H1 (cell line): ENCODE results near the gene SYT2. TPM values are rescaled to one million over a fixed set of nuclear protein-coding genes. Genes with fewer than 3 reads are reported as not detected.

Experiments
- CTCF ChIA-PET: fragments of 300-600 bp; sonication (Branson Sonifier 250); formaldehyde crosslinking; loops from one replicate; lab custom pipeline; 2021; ENCODE audit not compliant: partially characterized antibody; lab: Charles Lee
- POLR2A ChIA-PET: fragments of 300-600 bp; sonication (Branson Sonifier 250); formaldehyde crosslinking; loops from one replicate; lab custom pipeline; 2021; ENCODE audit warnings: inconsistent platforms; ENCODE audit not compliant: partially characterized antibody; lab: Charles Lee
- DNase-seq, 2 experiments: peaks; one replicate each; pipeline versions ENCODE4 v3.0.0 to v3.0.0-alpha.2; 2010 to 2022; ENCODE audit warnings: low spot score in 2 of 2, low read depth in 1 of 2, mixed read lengths in 1 of 2
- FAIRE-seq: peaks from 2 replicates; lab custom pipeline; 2011; peaks lifted over from hg19 to GRCh38; lab: Jason Lieb, UNC
- H2AFZ ChIP-seq: 2 replicates; pipeline ENCODE4 v1.8.1; 2012; ENCODE audit warnings: low read length, inconsistent platforms
- H2AK5ac ChIP-seq: 2 replicates; pipeline ENCODE4 v1.6.1; 2013; ENCODE audit warnings: low read depth, low read length
- H2BK120ac ChIP-seq: replicated peaks from 2 replicates; pipeline ENCODE3; 2013; ENCODE audit warnings: low read depth, low read length, inconsistent platforms
- H2BK12ac ChIP-seq: 2 replicates; pipeline ENCODE4 v1.6.1; 2013; ENCODE audit warnings: low read depth, low read length
- H2BK15ac ChIP-seq: 2 replicates; pipeline ENCODE4 v1.6.1; 2013; ENCODE audit warnings: low read length
- H2BK20ac ChIP-seq: 2 replicates; pipeline ENCODE4 v1.6.1; 2013; ENCODE audit warnings: low read length
- H2BK5ac ChIP-seq: 2 replicates; pipeline ENCODE4 v1.6.1; 2013; ENCODE audit warnings: low read depth, low read length
- H3K14ac ChIP-seq: 2 replicates; pipeline ENCODE4 v1.6.1; 2013; ENCODE audit warnings: inconsistent platforms; ENCODE audit not compliant: insufficient read length
- H3K18ac ChIP-seq: 2 replicates; pipeline ENCODE4 v1.6.1; 2013; ENCODE audit warnings: low read length; ENCODE audit errors: extremely low read depth
- H3K23ac ChIP-seq: 2 replicates; pipeline ENCODE4 v1.6.1; 2013; ENCODE audit warnings: inconsistent platforms; ENCODE audit not compliant: insufficient read length
- H3K23me2 ChIP-seq: 2 replicates; pipeline ENCODE4 v1.6.1; 2013; ENCODE audit warnings: low read depth, low read length
- H3K27ac ChIP-seq: 2 replicates; pipeline ENCODE4 v1.6.1; 2011; ENCODE audit warnings: low read depth, low read length, inconsistent platforms
- H3K27me3 ChIP-seq, 4 experiments: replicated peaks in 1 of 4; 1 replicate in 1 of 4; 2 replicates in 3 of 4; pipeline versions ENCODE4 v1.6.1 to v1.8.1; 2011 to 2013; ENCODE audit warnings: low read length in 3 of 4, mild to moderate bottlenecking in 3 of 4, inconsistent platforms in 2 of 4, mixed read lengths in 2 of 4, moderate library complexity in 1 of 4; ENCODE audit not compliant: control insufficient read depth in 3 of 4, insufficient read depth in 3 of 4; ENCODE audit errors: extremely low read depth in 1 of 4
- H3K36me3 ChIP-seq, 4 experiments: 2 replicates each; pipeline versions ENCODE4 v1.6.1 to v1.8.1; 2011 to 2013; ENCODE audit warnings: mild to moderate bottlenecking in 4 of 4, low read length in 3 of 4, moderate library complexity in 2 of 4, control low read depth in 1 of 4, inconsistent platforms in 1 of 4; ENCODE audit not compliant: insufficient read depth in 4 of 4, control insufficient read depth in 2 of 4
- H3K4ac ChIP-seq: replicated peaks from 2 replicates; pipeline ENCODE3; 2013; ENCODE audit warnings: low read length, low read depth, mixed read lengths, inconsistent platforms; ENCODE audit not compliant: insufficient read length
- H3K4me1 ChIP-seq, 4 experiments: replicated peaks in 1 of 4; 1 replicate in 1 of 4; 2 replicates in 3 of 4; pipeline versions ENCODE4 v1.6.1 to v1.8.1; 2011 to 2013; ENCODE audit warnings: low read length in 3 of 4, inconsistent platforms in 2 of 4, mixed read lengths in 1 of 4; ENCODE audit not compliant: insufficient read depth in 4 of 4, control insufficient read depth in 3 of 4
- H3K4me2 ChIP-seq, 2 experiments: 2 replicates each; pipeline versions ENCODE4 v1.6.1 to v1.8.1; 2011 to 2013; ENCODE audit warnings: low read depth in 2 of 2, low read length in 2 of 2, control low read depth in 1 of 2, inconsistent platforms in 1 of 2, mild to moderate bottlenecking in 1 of 2; ENCODE audit not compliant: insufficient read depth in 1 of 2
- H3K4me3 ChIP-seq, 4 experiments: fragments of 200-600, 300-600 bp in 1 of 4; sonication (generic), shearing (Covaris generic), sonication (Bioruptor Twin) in 1 of 4; 2 replicates each; pipeline versions ENCODE4 v1.5.1 to v1.8.1; 2011 to 2016; ENCODE audit warnings: low read length in 4 of 4, low read depth in 3 of 4, control low read depth in 2 of 4, inconsistent platforms in 2 of 4, mild to moderate bottlenecking in 2 of 4, mixed read lengths in 1 of 4, moderate library complexity in 1 of 4; ENCODE audit not compliant: insufficient read depth in 2 of 4; ENCODE audit errors: extremely low read depth in 1 of 4
- H3K56ac ChIP-seq: replicated peaks from 2 replicates; pipeline ENCODE3; 2013; ENCODE audit warnings: low read depth, mild to moderate bottlenecking, mixed read lengths, low read length, inconsistent platforms; ENCODE audit not compliant: insufficient read length
- H3K79me1 ChIP-seq: 2 replicates; pipeline ENCODE4 v1.6.1; 2013; ENCODE audit warnings: low read depth, low read length, control low read depth
- H3K79me2 ChIP-seq, 2 experiments: 2 replicates each; pipeline versions ENCODE4 v1.6.1 to v1.8.1; 2012 to 2013; ENCODE audit warnings: low read length in 2 of 2, mild to moderate bottlenecking in 2 of 2, inconsistent platforms in 1 of 2; ENCODE audit not compliant: insufficient read depth in 2 of 2, control insufficient read depth in 1 of 2
- H3K9ac ChIP-seq, 4 experiments: replicated peaks in 1 of 4; 1 replicate in 1 of 4; 2 replicates in 3 of 4; pipeline versions ENCODE4 v1.6.1 to v1.8.1; 2011 to 2013; ENCODE audit warnings: low read depth in 3 of 4, low read length in 3 of 4, control low read depth in 2 of 4, mild to moderate bottlenecking in 2 of 4, moderate library complexity in 2 of 4, inconsistent platforms in 1 of 4; ENCODE audit errors: extremely low read depth in 1 of 4
- H3K9me3 ChIP-seq, 2 experiments: 2 replicates each; pipeline versions ENCODE4 v1.6.1 to v1.8.1; 2012 to 2013; ENCODE audit warnings: mild to moderate bottlenecking in 2 of 2, moderate library complexity in 2 of 2, control low read depth in 1 of 2, inconsistent platforms in 1 of 2, low read depth in 1 of 2, low read length in 1 of 2, mixed read lengths in 1 of 2; ENCODE audit not compliant: insufficient read depth in 2 of 2
- H4K20me1 ChIP-seq, 2 experiments: replicated peaks in 1 of 2; 2 replicates each; pipeline versions ENCODE3 to v1.8.1; 2011 to 2013; ENCODE audit warnings: inconsistent platforms in 2 of 2, low read length in 2 of 2, mild to moderate bottlenecking in 1 of 2; ENCODE audit not compliant: insufficient read depth in 2 of 2, control insufficient read depth in 1 of 2
- H4K5ac ChIP-seq: 2 replicates; pipeline ENCODE4 v1.6.1; 2013; ENCODE audit warnings: low read length, low read depth, mixed read lengths, inconsistent platforms; ENCODE audit not compliant: insufficient read length
- H4K8ac ChIP-seq: 2 replicates; pipeline ENCODE4 v1.8.0; 2013; ENCODE audit warnings: mild to moderate bottlenecking, moderate library complexity, low read length, inconsistent platforms; ENCODE audit not compliant: insufficient read depth; ENCODE audit errors: extremely low read depth
- H4K91ac ChIP-seq: replicated peaks from 2 replicates; pipeline ENCODE3; 2013; ENCODE audit warnings: low read length, mixed read lengths, inconsistent platforms; ENCODE audit not compliant: insufficient read length
- ATF3 ChIP-seq: IDR thresholded peaks from 2 replicates; pipeline ENCODE4 v1.6.1; 2011; ENCODE audit warnings: low read depth, mild to moderate bottlenecking, low read length; ENCODE audit not compliant: insufficient read depth
- BACH1 ChIP-seq: IDR thresholded peaks from 2 replicates; pipeline ENCODE4 v1.6.1; 2012; ENCODE audit warnings: low read length, improper control_type of control experiment
- EGR1 ChIP-seq: IDR thresholded peaks from 2 replicates; pipeline ENCODE4 v1.6.1; 2011; ENCODE audit warnings: low read depth, low read length, borderline replicate concordance
- EZH2 ChIP-seq: fragments of 200-600 bp; sonication (generic); IDR thresholded peaks from 2 replicates; pipeline ENCODE4 v1.7.1; 2012; ENCODE audit warnings: low read depth, mild to moderate bottlenecking, moderate library complexity, low read length, inconsistent platforms; ENCODE audit not compliant: severe bottlenecking
- GABPA ChIP-seq: IDR thresholded peaks from 2 replicates; pipeline ENCODE4 v1.6.1; 2011; ENCODE audit warnings: mild to moderate bottlenecking, low read length, moderate library complexity, borderline replicate concordance; ENCODE audit not compliant: insufficient read depth
- HDAC6 ChIP-seq: IDR thresholded peaks from one replicate; pipeline ENCODE4 v1.7.1; 2012; ENCODE audit warnings: low read depth, mild to moderate bottlenecking, inconsistent platforms, low read length, moderate library complexity
- NANOG ChIP-seq: IDR thresholded peaks from 2 replicates; pipeline ENCODE4 v1.6.1; 2011; ENCODE audit warnings: low read length, low read depth, mild to moderate bottlenecking, inconsistent platforms; ENCODE audit not compliant: insufficient read depth, poor library complexity, severe bottlenecking
- RNF2 ChIP-seq: fragments of 200-900, 300-1000 bp; sonication (generic); IDR thresholded peaks from 2 replicates; pipeline ENCODE4 v1.7.1; 2016; ENCODE audit warnings: borderline replicate concordance, low read depth, mild to moderate bottlenecking, antibody characterized with exemption, low read length; ENCODE audit not compliant: poor library complexity, severe bottlenecking; ENCODE audit errors: missing control alignments
- RXRA ChIP-seq: IDR thresholded peaks from 2 replicates; pipeline ENCODE4 v1.6.1; 2011; ENCODE audit warnings: low read depth, mild to moderate bottlenecking, low read length, moderate library complexity; ENCODE audit not compliant: insufficient read depth
- SAP30 ChIP-seq: fragments of 300-600 bp; sonication (generic); IDR thresholded peaks from 2 replicates; pipeline ENCODE4 v1.7.1; 2012; ENCODE audit warnings: low read length, moderate library complexity, mild to moderate bottlenecking, inconsistent platforms; ENCODE audit not compliant: insufficient read depth, insufficient replicate concordance
- TCF12 ChIP-seq: IDR thresholded peaks from 2 replicates; pipeline ENCODE4 v1.6.1; 2011; ENCODE audit warnings: low read depth, mild to moderate bottlenecking, low read length
- WGBS, 2 experiments: shearing (Covaris generic) in 1 of 2; methylation state at CpG; one replicate each; pipeline versions ENCODE4 v1.1.6 to v1.1.7; 2013 to 2015; ENCODE audit warnings: low lambda C conversion rate in 2 of 2, mixed read lengths in 2 of 2, inconsistent platforms in 1 of 2, low coverage in 1 of 2, missing lambda C conversion rate in 1 of 2; ENCODE audit not compliant: insufficient replicate concordance in 2 of 2, insufficient coverage in 1 of 2, insufficient read length in 1 of 2; ENCODE audit errors: extremely low coverage in 1 of 2, missing lambda C conversion rate in 1 of 2; 5-methylcytosine and 5-hydroxymethylcytosine counted together
- polyA plus RNA-seq, 7 experiments: library from polyadenylated mRNA; depleted of rRNA in 3 of 7; stranded (reverse) in 5 of 7; unstranded in 2 of 7; fragments of >200 nt in 5 of 7; fragments of 200-250 nt in 2 of 7; gene quantifications; 1 replicate in 5 of 7; 2 replicates in 1 of 7; 4 replicates in 1 of 7; pipeline versions ENCODE4 v1.2.1 to v1.2.3, GENCODE V29; 2011 to 2013; ENCODE audit warnings: missing spikeins in 2 of 7, mixed read lengths in 2 of 7
- total RNA-seq: library from RNA; stranded (reverse); fragmentation: NEBNext Ultra II Directional; extraction: Animal tissue kit (Norgen Biotek cat#: 25700); gene quantifications from 2 replicates; pipeline ENCODE4 v1.2.1, GENCODE V29; 2021

SYT2 gene
- total and polyA plus RNA-seq, 2 of the 8 experiments (the other 6 are each of a cell fraction or from before 2014, with no cell fraction given), result 2.8 to 11.0 TPM

GRCh38 chr1:202600432-202601041 is 109.7 kb downstream of the SYT2 start:
- ChIA-PET POLR2A (interaction anchor here (1.1 kb wide), 1 partner anchor 16 kb away, joined by 3 read pairs; no protein-coding TSS in a partner anchor), CTCF (interaction anchor here (0.6 to 3.1 kb wide), 56 partner anchors 8 to 411 kb away, joined by 3 to 24 read pairs (median 5); no protein-coding TSS in a partner anchor)
- Histone ChIP-seq H3K36me3 (no peaks in the 10 kb centered on the region), H3K23ac (no peak overlapping the region), H3K27ac (no peak overlapping the region), H3K4me3 (no peak overlapping the region), H4K8ac (0 out of 2 replicates have a peak overlapping the region, but pooled peaks have one; percentile 12), H3K14ac (no peak overlapping the region), H3K4me1 (no peaks in the 10 kb centered on the region), H4K91ac (no peak overlapping the region), H2BK120ac (no peak overlapping the region), H2AK5ac (no peak overlapping the region), H2BK12ac (no peak overlapping the region), H4K5ac (no peak overlapping the region), H3K23me2 (no peaks in the 10 kb centered on the region), H3K18ac (no peak overlapping the region; the same call in 1 of the 2 replicates), H4K20me1 (peaks cover 2% of the 10 kb centered on the region in 2 experiments), H2AFZ (no peak overlapping the region), H3K4me2 (no peak overlapping the region), H2BK5ac (no peak overlapping the region), H3K4ac (no peak overlapping the region), H3K9ac (no peak overlapping the region), H3K56ac (no peak overlapping the region), H3K9me3 (no peaks in the 10 kb centered on the region), H3K79me1 (no peaks in the 10 kb centered on the region), H2BK15ac (no peak overlapping the region; the same call in 1 of the 2 replicates), H2BK20ac (no peak overlapping the region), H3K79me2 (no peaks in the 10 kb centered on the region), H3K27me3 (no peaks in the 10 kb centered on the region)
- FAIRE-seq (no peak), DNase-seq (no peak)
- WGBS, 2 experiments, result 84% methylated on average over 10 of the region's 10 CpGs; no CpG with 5 or more reads in 1 of the 2 experiments
- TF ChIP-seq BACH1, result no peak
- TF ChIP-seq EZH2, result no peak
- no peak for TF ChIP-seq HDAC6
- TF ChIP-seq NANOG, result no peak
- no peak for TF ChIP-seq SAP30
- TF ChIP-seq RXRA, result no peak
- TF ChIP-seq TCF12, result no peak
- no peak for TF ChIP-seq ATF3
- no peak for TF ChIP-seq RNF2
- no peak for TF ChIP-seq GABPA
- TF ChIP-seq EGR1, result no peak
